GM21423 (cell line): ENCODE measurements around the gene EIPR1.

Experiments used
- ATAC-seq: cut with Tn5 transposase; IDR thresholded peaks from one replicate; pipeline ENCODE4 v1.9.1; 2021; ENCODE audit warnings: mild to moderate bottlenecking, moderate library complexity; ENCODE audit not compliant: unreplicated experiment

The EIPR1 gene

GRCh38 chr2:3377612-3378432, at the start of gene EIPR1:
EIPR1 (minus strand) TSS chr2:3377818; CDS start chr2:3377689, 129 bp downstream.
- peak; percentile 83 for ATAC-seq

GRCh38 chr2:3427272-3427671, 49.7 kb upstream of the EIPR1 start:
- no peak for ATAC-seq

GRCh38 chr2:3426615-3427014, 49.0 kb upstream of the EIPR1 start:
- ATAC-seq, result no peak

- ATAC-seq, result no peak
These were observed 46.7 kb upstream of the EIPR1 start for GRCh38 chr2:3424171-3424795.

- ATAC-seq, result no peak
These were observed 46.0 kb upstream of the EIPR1 start for GRCh38 chr2:3423492-3424170.

GRCh38 chr2:3422161-3422779, 44.7 kb upstream of the EIPR1 start:
- ATAC-seq, result peak; percentile 53

GRCh38 chr2:3421580-3421979, 44.0 kb upstream of the EIPR1 start:
- ATAC-seq, result no peak

GRCh38 chr2:3420769-3421397, 43.3 kb upstream of the EIPR1 start:
- no peak for ATAC-seq

GRCh38 chr2:3420076-3420768, 42.6 kb upstream of the EIPR1 start:
- peak; percentile 55 for ATAC-seq

GRCh38 chr2:3418766-3419404, 41.3 kb upstream of the EIPR1 start:
- ATAC-seq, result no peak

- no peak for ATAC-seq
These were observed 36.7 kb upstream of the EIPR1 start for GRCh38 chr2:3414133-3414860.

GRCh38 chr2:3413697-3414096, 36.1 kb upstream of the EIPR1 start:
- ATAC-seq, result no peak

- no peak for ATAC-seq
These were observed 33.5 kb upstream of the EIPR1 start for GRCh38 chr2:3411103-3411502.

- no peak for ATAC-seq
These were observed 32.1 kb upstream of the EIPR1 start for GRCh38 chr2:3409627-3410170.

GRCh38 chr2:3408781-3409180, 31.2 kb upstream of the EIPR1 start:
- no peak for ATAC-seq

- ATAC-seq, result no peak
These were observed 28.9 kb upstream of the EIPR1 start for GRCh38 chr2:3406501-3406900.

- no peak for ATAC-seq
These were observed 28.3 kb upstream of the EIPR1 start for GRCh38 chr2:3405876-3406275.

- ATAC-seq, result no peak
These were observed 27.7 kb upstream of the EIPR1 start for GRCh38 chr2:3405307-3405706.

GRCh38 chr2:3404349-3404894, 26.8 kb upstream of the EIPR1 start:
- ATAC-seq, result no peak
